GM10266 (cell line): Measurements from ENCODE around the gene ZNF267.
"Not testable (repeated sequence)": the region's sequence is repeated elsewhere in the genome, so short reads cannot be mapped to it uniquely, and the experiment has no call there.

ENCODE experiments used
- DNase-seq: peaks from one replicate; pipeline ENCODE4 v3.0.0; 2012; ENCODE audit errors: extremely low spot score
- CTCF ChIP-seq: IDR thresholded peaks from 2 replicates; pipeline ENCODE4 v1.5.1; 2012; ENCODE audit warnings: mild to moderate bottlenecking, low read depth; ENCODE audit not compliant: control insufficient read depth, insufficient read depth; ENCODE audit errors: missing control alignments

The ZNF267 gene

GRCh38 chr16:31873556-31874365 lies at the start of gene ZNF267:
Gene ZNF267, plus strand, starts transcription at chr16:31873807. Its CDS starts 160 bp downstream, at chr16:31873967.
- no peak for TF ChIP-seq CTCF
- DNase-seq = peak; percentile 86

GRCh38 chr16:31833047-31833446 lies 40.6 kb upstream of the ZNF267 start:
- no peak for TF ChIP-seq CTCF
- DNase-seq = no peak

GRCh38 chr16:31836396-31836795 lies 37.2 kb upstream of the ZNF267 start:
- DNase-seq = not testable (repeated sequence)

GRCh38 chr16:31842864-31843263 lies 30.7 kb upstream of the ZNF267 start:
- no peak for TF ChIP-seq CTCF

GRCh38 chr16:31848572-31848971 lies 25.0 kb upstream of the ZNF267 start:
- DNase-seq = not testable (repeated sequence)

More at GRCh38 chr16:31842864-31843263, 30.7 kb upstream of the ZNF267 start:
- no peak for DNase-seq

GRCh38 chr16:31853291-31853690 lies 20.3 kb upstream of the ZNF267 start:
- no peak for DNase-seq
- no peak for TF ChIP-seq CTCF

- DNase-seq = no peak
- TF ChIP-seq CTCF = no peak
Observed at GRCh38 chr16:31860508-31860907, 13.1 kb upstream of the ZNF267 start.

GRCh38 chr16:31861455-31861854 lies 12.2 kb upstream of the ZNF267 start:
- no peak for TF ChIP-seq CTCF
- DNase-seq = no peak
